CD1c-positive myeloid dendritic cell (primary cell): Measurements from ENCODE around the gene TPT1.
A peak's percentile ranks its signal among the peaks of the same experiment; 100 is the strongest.

Experiments used
- DNase-seq: peaks from one replicate; pipeline ENCODE4 v3.0.0-alpha.2; 2016; ENCODE audit errors: extremely low spot score

Gene TPT1

GRCh38 chr13:45333977-45334922, 6.7 kb downstream of the TPT1 start:
- DNase-seq = no peak

GRCh38 chr13:45333251-45333976, 7.6 kb downstream of the TPT1 start:
- no peak for DNase-seq

GRCh38 chr13:45332831-45333219, 8.2 kb downstream of the TPT1 start:
- no peak for DNase-seq

- DNase-seq = no peak
Measured at GRCh38 chr13:45332036-45332830, 8.8 kb downstream of the TPT1 start.

- DNase-seq = no peak
Measured at GRCh38 chr13:45331692-45332035, 9.3 kb downstream of the TPT1 start.

GRCh38 chr13:45331123-45331619, 9.8 kb downstream of the TPT1 start:
- no peak for DNase-seq

- DNase-seq = no peak
Measured at GRCh38 chr13:45328661-45329111, 12.3 kb downstream of the TPT1 start.

- no peak for DNase-seq
Measured at GRCh38 chr13:45327253-45327955, 13.6 kb downstream of the TPT1 start.

- DNase-seq = peak; percentile 50
Measured at GRCh38 chr13:45325806-45326205, 15.2 kb downstream of the TPT1 start.

GRCh38 chr13:45320876-45321629, 19.9 kb downstream of the TPT1 start:
- peak; percentile 68 for DNase-seq

- no peak for DNase-seq
Measured at GRCh38 chr13:45316996-45317395, 24.0 kb downstream of the TPT1 start.

- no peak for DNase-seq
Measured at GRCh38 chr13:45316338-45316737, 24.6 kb downstream of the TPT1 start.

GRCh38 chr13:45315520-45316167, 25.3 kb downstream of the TPT1 start:
- no peak for DNase-seq

- DNase-seq = no peak
Measured at GRCh38 chr13:45314822-45315221, 26.2 kb downstream of the TPT1 start.

GRCh38 chr13:45310341-45311131, 30.4 kb downstream of the TPT1 start:
- DNase-seq = no peak

- no peak for DNase-seq
Measured at GRCh38 chr13:45306966-45307365, 34.0 kb downstream of the TPT1 start.

- no peak for DNase-seq
Measured at GRCh38 chr13:45305079-45305478, 35.9 kb downstream of the TPT1 start.

- DNase-seq = no peak
Measured at GRCh38 chr13:45303866-45304265, 37.1 kb downstream of the TPT1 start.

- DNase-seq = no peak
Measured at GRCh38 chr13:45303026-45303425, 38.0 kb downstream of the TPT1 start.
